Small intestine (tissue), 7 donors: ENCODE measurements around the gene SLC22A1. TPM values are rescaled to one million over a fixed set of nuclear protein-coding genes. Genes with fewer than 3 reads are reported as not detected.
"Not testable (repeated sequence)": the region's sequence is repeated elsewhere in the genome, so short reads cannot be mapped to it uniquely, and the experiment has no call there.

ENCODE experiments used
- DNase-seq, 2 donors: peaks; one replicate each; pipeline versions ENCODE4 v3.0.0 to v3.0.0-alpha.2; 2013
- FAIRE-seq: peaks from 2 replicates; lab custom pipeline; 2012; peaks lifted over from hg19 to GRCh38; lab: Jason Lieb, UNC
- H3K27ac ChIP-seq, 3 donors: one replicate each; pipeline ENCODE4 v1.5.1; 2013; ENCODE audit warnings: low read length in 2 of 3, mild to moderate bottlenecking in 2 of 3, control low read depth in 1 of 3, inconsistent platforms in 1 of 3, low read depth in 1 of 3, moderate library complexity in 1 of 3
- H3K27me3 ChIP-seq, 3 donors: one replicate each; pipeline ENCODE4 v1.6.1; 2013; ENCODE audit warnings: low read length in 3 of 3, inconsistent platforms in 1 of 3; ENCODE audit not compliant: control insufficient read depth in 3 of 3, insufficient read depth in 3 of 3
- H3K36me3 ChIP-seq, 3 donors: one replicate each; pipeline ENCODE4 v1.6.1; 2013; ENCODE audit warnings: low read length in 3 of 3, inconsistent platforms in 1 of 3, low read depth in 1 of 3, mild to moderate bottlenecking in 1 of 3, moderate library complexity in 1 of 3; ENCODE audit not compliant: control insufficient read depth in 3 of 3, insufficient read depth in 2 of 3
- H3K4me1 ChIP-seq, 3 donors: one replicate each; pipeline ENCODE4 v1.6.1; 2013; ENCODE audit warnings: low read length in 2 of 3, inconsistent platforms in 1 of 3, low read depth in 1 of 3, mild to moderate bottlenecking in 1 of 3, moderate library complexity in 1 of 3; ENCODE audit not compliant: control insufficient read depth in 3 of 3, insufficient read depth in 2 of 3
- H3K4me3 ChIP-seq, 3 donors: one replicate each; pipeline ENCODE4 v1.5.1; 2013; ENCODE audit warnings: low read length in 3 of 3, control low read depth in 1 of 3, inconsistent platforms in 1 of 3, low read depth in 1 of 3, mild to moderate bottlenecking in 1 of 3, moderate library complexity in 1 of 3
- H3K9me3 ChIP-seq, 2 donors: one replicate each; pipeline ENCODE4 v1.6.1; 2013; ENCODE audit warnings: low read depth in 1 of 2, low read length in 1 of 2; ENCODE audit not compliant: control insufficient read depth in 2 of 2, insufficient read depth in 1 of 2
- WGBS, 3 donors: extraction: QIAGEN DNeasy Blood & Tissue Kit; methylation state at CpG; one replicate each; pipeline ENCODE4 v1.1.7; 2013; 5-methylcytosine and 5-hydroxymethylcytosine counted together
- polyA plus RNA-seq, 4 donors: library from polyadenylated mRNA; stranded (reverse) in 3 of 4; unstranded in 1 of 4; fragments of 200-250 nt in 3 of 4; fragments of 120-200 nt in 1 of 4; gene quantifications; one replicate each; pipeline versions ENCODE4 v1.2.1 to v1.2.3, GENCODE V29; 2013
- donor health status: healthy with polysubstance abuse.
- donor health status: control.
- donor health status: control.
- donor health status: Bipolar disorder and iron deficiency.
- donor health status: healthy.

The SLC22A1 gene
- polyA plus RNA-seq, 4 donors, result 0.21 to 0.89 (median 0.55) TPM; not detected in 1

DNA sequence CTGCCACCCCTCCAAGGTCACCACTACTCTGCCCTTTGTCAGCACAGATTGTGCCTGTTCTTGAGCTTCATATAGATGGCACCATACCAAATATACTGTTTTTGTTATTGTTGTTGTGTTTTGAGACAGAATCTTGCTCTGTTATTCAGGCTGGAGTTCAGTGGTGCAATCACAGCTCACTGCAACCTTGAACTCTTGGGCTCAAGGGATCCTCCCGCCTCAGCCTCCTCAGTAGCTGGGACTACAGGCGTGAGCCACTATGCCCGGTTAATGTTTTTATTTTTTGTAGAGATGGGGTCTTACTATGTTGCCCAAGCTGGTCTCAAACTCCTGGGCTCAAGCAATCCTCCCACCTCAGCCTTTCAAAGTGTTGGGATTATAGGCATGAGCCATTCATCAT is 18.9 kb downstream of the SLC22A1 start:
- peaks cover 0 to 31% (median 0%) of the 10 kb centered on the region in 3 donors for H3K4me1 ChIP-seq
- H3K27ac ChIP-seq, H3K27me3 ChIP-seq, DNase-seq, H3K9me3 ChIP-seq, FAIRE-seq, H3K4me3 ChIP-seq, H3K36me3 ChIP-seq: not testable (repeated sequence)
- 76 to 90% (median 79%) methylated on average over 3 of the region's 3 CpGs for WGBS, 3 donors

DNA sequence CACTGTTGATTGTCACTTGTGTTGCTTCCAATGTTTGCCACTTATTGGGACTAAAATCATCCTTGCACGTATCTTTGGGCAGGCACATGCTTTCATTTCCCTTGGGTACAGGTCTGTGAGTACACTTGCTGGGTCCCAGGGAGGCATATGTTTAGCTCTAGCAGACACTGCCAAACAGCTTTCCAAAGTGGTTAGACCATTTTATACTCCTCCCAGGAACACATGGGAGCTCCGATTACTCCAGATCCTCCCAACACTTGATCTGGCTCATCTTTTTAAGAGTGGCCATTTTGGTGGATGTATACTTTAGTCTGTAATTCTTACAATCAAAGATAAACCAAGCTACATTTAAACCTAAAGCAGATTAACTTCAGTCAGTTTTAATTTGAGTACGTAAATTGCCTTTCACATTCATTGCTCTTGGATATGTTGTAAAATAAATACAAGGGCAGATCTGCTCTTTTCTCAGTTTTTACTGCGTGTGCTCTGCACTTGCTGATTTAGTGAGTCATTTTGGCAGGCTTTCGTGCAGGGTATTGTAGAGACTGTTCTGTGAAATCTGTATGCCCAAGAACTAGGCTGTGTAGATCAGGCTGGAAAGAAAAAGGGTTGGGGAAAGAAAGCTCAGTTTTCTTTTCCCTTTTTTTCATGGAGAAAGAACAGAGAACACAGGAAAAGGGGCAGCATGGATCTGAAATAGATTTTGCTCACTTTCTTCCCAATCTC is 19.5 kb downstream of the SLC22A1 start:
- Histone ChIP-seq H3K9me3 (no peaks in the 10 kb centered on the region), H3K4me1 (peaks cover 0 to 24% (median 0%) of the 10 kb centered on the region in 3 donors), H3K27me3 (no peaks in the 10 kb centered on the region), H3K27ac (no peak overlapping the region), H3K4me3 (no peak overlapping the region), H3K36me3 (peaks cover 0 to 3% (median 0%) of the 10 kb centered on the region in 3 donors)
- no peak for FAIRE-seq
- 67 to 71% (median 71%) methylated on average over 5 of the region's 5 CpGs for WGBS, 3 donors
- no peak for DNase-seq

GRCh38 chr6:160142115-160142715 is 20.6 kb downstream of the SLC22A1 start:
- H3K36me3 ChIP-seq, result no peaks in the 10 kb centered on the region
- FAIRE-seq, result no peak
- 65 to 74% (median 71%) methylated on average over 8 of the region's 8 CpGs for WGBS, 3 donors

GRCh38 chr6:160146454-160147145 is 25.0 kb downstream of the SLC22A1 start:
- no peaks in the 10 kb centered on the region for H3K4me1 ChIP-seq
- no peaks in the 10 kb centered on the region for H3K9me3 ChIP-seq
- no peaks in the 10 kb centered on the region for H3K27me3 ChIP-seq
- DNase-seq (no peak), FAIRE-seq (no peak)
- no peak overlapping the region for H3K4me3 ChIP-seq
- H3K27ac ChIP-seq, result no peak overlapping the region
- 91 to 93% (median 93%) methylated on average over 6 of the region's 6 CpGs for WGBS, 3 donors
- no peaks in the 10 kb centered on the region for H3K36me3 ChIP-seq

More at GRCh38 chr6:160142115-160142715, 20.6 kb downstream of the SLC22A1 start:
- no peak for DNase-seq
- Histone ChIP-seq H3K4me3 (no peak overlapping the region), H3K4me1 (peaks cover 0 to 13% (median 0%) of the 10 kb centered on the region in 3 donors), H3K27ac (no peak overlapping the region), H3K27me3 (no peaks in the 10 kb centered on the region), H3K9me3 (no peaks in the 10 kb centered on the region)

GRCh38 chr6:160147146-160147536 is 25.5 kb downstream of the SLC22A1 start:
- Histone ChIP-seq H3K27me3 (no peaks in the 10 kb centered on the region), H3K36me3 (no peaks in the 10 kb centered on the region), H3K4me1 (no peaks in the 10 kb centered on the region), H3K27ac (no peak overlapping the region), H3K4me3 (no peak overlapping the region), H3K9me3 (no peaks in the 10 kb centered on the region)
- 86 to 98% (median 94%) methylated on average over 3 of the region's 3 CpGs for WGBS, 3 donors
- DNase-seq, result no peak
- no peak for FAIRE-seq

DNA sequence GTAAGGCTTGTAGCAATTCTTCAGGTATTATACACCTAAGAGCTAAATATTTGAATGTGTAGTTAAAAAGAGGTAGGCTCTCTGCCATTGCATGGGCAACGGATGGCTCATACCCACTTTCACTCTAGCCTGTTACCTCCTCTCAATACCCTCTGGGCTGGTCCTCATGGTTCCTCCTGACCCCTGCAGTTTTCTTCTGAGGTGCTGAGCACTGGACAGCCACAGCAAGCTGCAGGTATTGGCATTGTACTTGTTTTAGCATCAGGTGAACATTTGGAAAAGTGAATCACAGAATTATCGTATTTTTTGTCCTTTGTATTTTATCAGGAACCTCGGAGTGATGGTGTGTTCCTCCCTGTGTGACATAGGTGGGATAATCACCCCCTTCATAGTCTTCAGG is 32.9 kb downstream of the SLC22A1 start:
- no peaks in the 10 kb centered on the region for H3K27me3 ChIP-seq
- no peaks in the 10 kb centered on the region for H3K4me1 ChIP-seq
- 91 to 95% (median 93%) methylated on average over 3 of the region's 3 CpGs for WGBS, 3 donors
- no peak overlapping the region for H3K4me3 ChIP-seq
- H3K27ac ChIP-seq, result no peak overlapping the region
- H3K36me3 ChIP-seq, result peaks cover 0 to 5% (median 0%) of the 10 kb centered on the region in 3 donors
- peaks cover 0 to 5% of the 10 kb centered on the region in 2 donors for H3K9me3 ChIP-seq
- FAIRE-seq, result no peak
- DNase-seq, result no peak

GRCh38 chr6:160156842-160157241 is 35.2 kb downstream of the SLC22A1 start:
- Histone ChIP-seq H3K27me3 (no peaks in the 10 kb centered on the region), H3K4me3 (no peak overlapping the region), H3K4me1 (peaks cover 0 to 9% (median 0%) of the 10 kb centered on the region in 3 donors), H3K36me3 (peaks cover 0 to 8% (median 0%) of the 10 kb centered on the region in 3 donors), H3K27ac (no peak overlapping the region), H3K9me3 (peaks cover 0 to 5% of the 10 kb centered on the region in 2 donors)
- DNase-seq (no peak), FAIRE-seq (no peak)
- 79 to 95% (median 81%) methylated on average over 1 of the region's 1 CpG for WGBS, 3 donors

DNA sequence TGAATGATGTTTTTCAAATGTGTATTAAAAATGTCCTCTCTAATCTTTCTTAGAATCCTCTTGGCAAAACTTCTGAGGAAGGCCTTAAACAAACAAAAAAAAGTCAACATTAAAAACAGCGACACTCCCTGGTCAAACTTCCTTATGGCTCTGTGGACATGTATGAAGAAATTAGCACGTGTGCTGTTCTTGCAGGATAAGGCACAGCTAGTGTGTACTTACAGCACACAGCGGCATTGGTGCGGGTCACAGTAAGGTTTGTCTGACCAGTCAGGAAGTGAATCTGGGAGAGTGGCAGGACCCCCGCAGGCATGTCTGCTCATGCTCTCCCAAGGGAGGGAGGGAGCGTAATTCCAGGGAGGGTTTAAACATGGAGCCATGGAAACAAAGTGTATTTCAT is 38.8 kb downstream of the SLC22A1 start:
- Histone ChIP-seq H3K4me3 (no peak overlapping the region), H3K36me3 (peaks cover 0 to 8% (median 0%) of the 10 kb centered on the region in 3 donors), H3K4me1 (peaks cover 0 to 9% (median 0%) of the 10 kb centered on the region in 3 donors), H3K27ac (peak overlapping the region in 1 of 3 donors; percentile 21), H3K9me3 (no peaks in the 10 kb centered on the region), H3K27me3 (no peaks in the 10 kb centered on the region)
- no peak for FAIRE-seq
- peak; percentile 66 to 81 for DNase-seq
- 25 to 52% (median 41%) methylated on average over 6 of the region's 6 CpGs for WGBS, 3 donors
